Endothelial cell of umbilical vein (primary cell): ENCODE measurements around the gene CNGB1. TPM values are rescaled to one million over a fixed set of nuclear protein-coding genes. Genes with fewer than 3 reads are reported as not detected.

Experiments
- BruUV-seq: library from RNA; stranded (reverse); fragments of 400-500 nt; replicated peaks from 2 replicates; lab custom pipeline; 2021; lab: Mats Ljungman, UMichigan
- CTCF ChIA-PET: fragments of 300-600, 350-600 bp; sonication (Branson Sonifier 250); formaldehyde crosslinking; loops from one replicate; lab custom pipeline; 2021; ENCODE audit warnings: antibody characterized with exemption, inconsistent platforms; lab: Charles Lee
- POLR2A ChIA-PET: fragments of 300-600, 350-600 bp; sonication (Branson Sonifier 250); formaldehyde crosslinking; loops from one replicate; lab custom pipeline; 2021; ENCODE audit warnings: antibody characterized with exemption, inconsistent platforms; lab: Charles Lee
- DNase-seq: peaks from one replicate; pipeline ENCODE4 v3.0.0-alpha.2; 2011; ENCODE audit warnings: low read depth, low spot score
- FAIRE-seq: peaks from 2 replicates; lab custom pipeline; 2011; peaks lifted over from hg19 to GRCh38; lab: Jason Lieb, UNC
- H2AFZ ChIP-seq: 2 replicates; pipeline ENCODE4 v1.6.0; 2012; ENCODE audit warnings: low read depth, low read length, control low read depth, inconsistent platforms
- H3K27ac ChIP-seq: 2 replicates; pipeline ENCODE4 v1.5.1; 2011; ENCODE audit warnings: low read depth, mild to moderate bottlenecking, control low read depth, low read length, moderate library complexity; ENCODE audit not compliant: insufficient read depth
- H3K27me3 ChIP-seq, 2 experiments: 2 replicates each; pipeline versions ENCODE4 v1.6.0 to v1.6.1; 2011; ENCODE audit warnings: low read length in 2 of 2, mixed read lengths in 1 of 2; ENCODE audit not compliant: control insufficient read depth in 2 of 2, insufficient read depth in 2 of 2
- H3K36me3 ChIP-seq, 2 experiments: 2 replicates in 1 of 2; 3 replicates in 1 of 2; pipeline ENCODE4 v1.5.1; 2011; ENCODE audit warnings: low read length in 2 of 2, mild to moderate bottlenecking in 1 of 2, moderate library complexity in 1 of 2; ENCODE audit not compliant: control insufficient read depth in 2 of 2, insufficient read depth in 2 of 2; ENCODE audit errors: extremely low read depth in 1 of 2
- H3K4me1 ChIP-seq: 3 replicates; pipeline ENCODE4 v1.5.1; 2011; ENCODE audit warnings: mild to moderate bottlenecking, low read length; ENCODE audit not compliant: control insufficient read depth, insufficient read depth; ENCODE audit errors: extremely low read depth
- H3K4me2 ChIP-seq: 2 replicates; pipeline ENCODE4 v1.6.1; 2011; ENCODE audit warnings: low read length, control low read depth, mixed read lengths; ENCODE audit not compliant: insufficient read depth
- H3K4me3 ChIP-seq, 3 experiments: fragments of 200-600 bp in 1 of 3; sonication (generic), shearing (Covaris generic) in 1 of 3; replicated peaks in 1 of 3; 2 replicates each; pipeline ENCODE4 v1.5.1; 2011 to 2016; ENCODE audit warnings: control low read depth in 3 of 3, low read length in 3 of 3, mild to moderate bottlenecking in 2 of 3, inconsistent platforms in 1 of 3, low read depth in 1 of 3, moderate library complexity in 1 of 3; ENCODE audit not compliant: insufficient read depth in 1 of 3
- H3K79me2 ChIP-seq: 2 replicates; pipeline ENCODE4 v1.6.0; 2012; ENCODE audit warnings: low read length, inconsistent platforms; ENCODE audit not compliant: control insufficient read depth, insufficient read depth
- H3K9ac ChIP-seq: replicated peaks from 2 replicates; pipeline ENCODE3; 2011; ENCODE audit warnings: low read length, control low read depth; ENCODE audit not compliant: insufficient read depth; ENCODE audit errors: extremely low read depth
- H3K9me1 ChIP-seq: replicated peaks from 3 replicates; pipeline ENCODE4 v1.6.0; 2011; ENCODE audit warnings: mild to moderate bottlenecking, low read length; ENCODE audit not compliant: control insufficient read depth, insufficient read depth; ENCODE audit errors: extremely low read depth
- H3K9me3 ChIP-seq: replicated peaks from 2 replicates; pipeline ENCODE4 v1.5.1; 2012; ENCODE audit warnings: low read length, inconsistent platforms; ENCODE audit not compliant: control insufficient read depth, insufficient read depth
- H4K20me1 ChIP-seq: replicated peaks from 2 replicates; pipeline ENCODE3; 2011; ENCODE audit warnings: mild to moderate bottlenecking, low read length; ENCODE audit not compliant: control insufficient read depth, insufficient read depth; ENCODE audit errors: extremely low read depth
- CTCF ChIP-seq, 2 donors: IDR thresholded peaks; 1 replicate in 1 of 2; 2 replicates in 1 of 2; pipeline ENCODE4 v1.5.1; 2011; ENCODE audit warnings: low read length in 2 of 2, mild to moderate bottlenecking in 2 of 2, moderate library complexity in 2 of 2, control low read depth in 1 of 2, inconsistent platforms in 1 of 2, low read depth in 1 of 2; ENCODE audit not compliant: insufficient read depth in 1 of 2; ENCODE audit errors: extremely low read depth in 1 of 2
- EZH2 ChIP-seq: IDR thresholded peaks from 2 replicates; pipeline ENCODE4 v1.6.1; 2012; ENCODE audit warnings: borderline replicate concordance, low read depth, mild to moderate bottlenecking, moderate library complexity, low read length, inconsistent platforms; ENCODE audit not compliant: severe bottlenecking
- FOS ChIP-seq: IDR thresholded peaks from 2 replicates; pipeline ENCODE4 v1.6.1; 2011; ENCODE audit warnings: mild to moderate bottlenecking, low read length, moderate library complexity, borderline replicate concordance; ENCODE audit not compliant: insufficient read depth
- GATA2 ChIP-seq: IDR thresholded peaks from 2 replicates; pipeline ENCODE4 v1.7.0; 2011; ENCODE audit warnings: low read depth, mild to moderate bottlenecking, moderate library complexity, mixed read lengths, low read length; ENCODE audit not compliant: insufficient read length, insufficient read depth
- JUN ChIP-seq: IDR thresholded peaks from 2 replicates; pipeline ENCODE4 v1.6.1; 2011; ENCODE audit warnings: borderline replicate concordance, low read depth; ENCODE audit not compliant: insufficient read length, insufficient read depth
- MYC ChIP-seq: IDR thresholded peaks from one replicate; pipeline ENCODE4 v1.6.1; 2011; ENCODE audit warnings: mild to moderate bottlenecking, low read depth, low read length
- POLR2A ChIP-seq: IDR thresholded peaks from 2 replicates; pipeline ENCODE4 v1.6.1; 2012; ENCODE audit warnings: low read depth, mild to moderate bottlenecking, control low read depth, low read length
- POLR2AphosphoS5 ChIP-seq: IDR thresholded peaks from 2 replicates; pipeline ENCODE4 v1.6.1; 2012; ENCODE audit warnings: low read depth, mild to moderate bottlenecking, control low read depth, low read length, moderate library complexity; ENCODE audit not compliant: insufficient read depth
- dilution Hi-C: fragments of 300-500 bp; cut with MboI; formaldehyde crosslinking; loops from one replicate; pipeline ENCODE4 v1.15.0; 2019; ENCODE audit warnings: low sequenced_read_pairs; ENCODE audit not compliant: extremely low pct_ligation_motif_present
- intact Hi-C: fragments of 100-400 bp; cut with micrococcal nuclease; formaldehyde crosslinking; loops from one replicate; pipeline ENCODE4 v1.10.0; 2022
- polyA plus RNA-seq, 4 experiments: library from polyadenylated mRNA; depleted of rRNA in 3 of 4; stranded (reverse) in 3 of 4; unstranded in 1 of 4; fragments of >200 nt; gene quantifications; 2 replicates each; pipeline versions ENCODE4 v1.2.1 to v1.2.3, GENCODE V29; 2011 to 2012; ENCODE audit warnings: missing spikeins in 1 of 4
- total RNA-seq: library from RNA; stranded (reverse); gene quantifications from 2 replicates; pipeline ENCODE4 v1.2.3, GENCODE V29; 2021
- TF ChIP-seq, protein P1 (sequence below): IDR thresholded peaks from 2 replicates; pipeline ENCODE4 v1.6.1; 2011; ENCODE audit not compliant: insufficient read depth, insufficient read length

Gene CNGB1
- total and polyA plus RNA-seq, 2 donors (not counting 3 experiments of a cell fraction or from before 2014, with no cell fraction given), result not detected

DNA sequence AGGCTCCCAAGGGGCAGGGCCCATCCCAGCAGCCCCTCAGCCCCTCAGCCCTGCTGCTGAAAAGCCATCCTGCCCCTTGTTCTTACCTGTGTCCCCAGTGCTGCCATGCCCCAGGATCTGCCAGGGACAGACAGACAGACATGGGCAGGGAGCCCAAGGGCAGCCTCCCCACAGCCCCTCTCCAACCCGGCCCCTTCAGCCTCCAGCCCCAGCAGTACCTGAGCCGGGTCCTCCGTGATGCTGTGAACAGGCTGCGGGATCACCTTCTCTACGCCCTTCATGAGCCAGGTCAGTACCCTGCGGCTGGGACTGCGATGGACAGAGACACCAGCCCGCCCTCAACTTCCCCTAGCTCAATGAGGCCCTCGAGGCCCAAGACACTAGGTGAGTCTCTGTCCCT lies 8.2 kb downstream of the CNGB1 start:
- intact Hi-C loops (no loop called here), dilution Hi-C loops (no loop called here)
- no TSS peak for BruUV-seq
- ChIA-PET POLR2A (no interaction called here), CTCF (interaction anchor here (1.7 kb wide), 1 partner anchor 124 kb away, joined by 4 read pairs; no protein-coding TSS in a partner anchor)
- TF ChIP-seq, protein P1, sequence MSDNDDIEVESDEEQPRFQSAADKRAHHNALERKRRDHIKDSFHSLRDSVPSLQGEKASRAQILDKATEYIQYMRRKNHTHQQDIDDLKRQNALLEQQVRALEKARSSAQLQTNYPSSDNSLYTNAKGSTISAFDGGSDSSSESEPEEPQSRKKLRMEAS, result no peak
- TF ChIP-seq CTCF (IDR thresholded peaks at IDR 0.05; ENCODE audit: extremely low read depth in 1 of 2, insufficient read depth in 1 of 2, low read depth in 1 of 2, low read length in 2 of 2) (no peak), POLR2A (no peak), EZH2 (no peak)
- DNase-seq (no peak), FAIRE-seq (no peak)
- Histone ChIP-seq H3K79me2 (no peaks in the 10 kb centered on the region), H3K4me3 (no peak overlapping the region), H3K9me1 (no peaks in the 10 kb centered on the region), H3K27me3 (no peaks in the 10 kb centered on the region), H3K4me2 (no peak overlapping the region), H2AFZ (no peak overlapping the region), H3K4me1 (no peaks in the 10 kb centered on the region), H4K20me1 (no peaks in the 10 kb centered on the region), H3K36me3 (no peaks in the 10 kb centered on the region), H3K27ac (no peak overlapping the region), H3K9me3 (no peaks in the 10 kb centered on the region), H3K9ac (no peak overlapping the region)

DNA sequence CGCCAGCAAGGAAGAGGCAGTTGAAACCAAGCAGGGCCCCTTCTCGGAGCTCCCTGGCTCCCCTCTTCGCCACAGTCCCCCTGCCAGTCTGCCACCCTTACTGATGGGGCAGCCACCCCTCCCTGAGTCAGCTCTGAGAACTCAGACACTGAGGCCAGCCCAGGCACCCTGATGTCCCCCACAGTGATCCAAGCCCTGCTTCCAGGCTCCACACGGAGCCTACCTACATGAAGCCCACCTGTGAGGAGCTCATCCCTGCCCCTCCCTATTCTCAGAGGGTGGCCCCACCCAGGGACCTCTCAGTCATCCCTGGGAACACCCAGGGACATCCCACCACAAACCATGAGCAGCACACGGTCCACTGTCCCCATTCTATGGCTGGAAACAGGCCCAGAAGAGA lies 8.9 kb downstream of the CNGB1 start:
- Histone ChIP-seq H2AFZ (no peak overlapping the region), H3K4me2 (no peak overlapping the region), H3K27me3 (no peaks in the 10 kb centered on the region), H4K20me1 (no peaks in the 10 kb centered on the region), H3K9me3 (no peaks in the 10 kb centered on the region), H3K9ac (no peak overlapping the region), H3K27ac (no peak overlapping the region), H3K36me3 (no peaks in the 10 kb centered on the region), H3K4me3 (no peak overlapping the region), H3K4me1 (no peaks in the 10 kb centered on the region), H3K9me1 (no peaks in the 10 kb centered on the region), H3K79me2 (no peaks in the 10 kb centered on the region)
- no peak for DNase-seq
- CTCF ChIA-PET, result interaction anchor here (1.0 to 1.7 kb wide), 2 partner anchors 10 to 124 kb away, joined by 4 read pairs; partner anchors contain the start of gene CNGB1
- no peak for FAIRE-seq
- BruUV-seq, result no TSS peak
- TF ChIP-seq JUN (no peak), GATA2 (no peak), EZH2 (no peak), POLR2AphosphoS5 (no peak), MYC (no peak), FOS (no peak), POLR2A (no peak), CTCF (IDR thresholded peaks at IDR 0.05; ENCODE audit: extremely low read depth in 1 of 2, insufficient read depth in 1 of 2, low read depth in 1 of 2, low read length in 2 of 2) (no peak)
- TF ChIP-seq, protein P1, result no peak
- dilution Hi-C loops, result no loop called here
- intact Hi-C loops, result no loop called here
- POLR2A ChIA-PET, result no interaction called here
